Measurements from ENCODE around the gene ZNF516.

ZNF516 gene

GRCh38 chr18:76448256-76449110, 46.6 kb downstream of the ZNF516 start:
- no peak overlapping the region for H3K4me3 Mint-ChIP-seq
- H3K27me3 Mint-ChIP-seq: no peaks in the 10 kb centered on the region
- H3K4me1 Mint-ChIP-seq: peaks cover 72% of the 10 kb centered on the region
- H3K36me3 Mint-ChIP-seq: no peaks in the 10 kb centered on the region
- H3K9me3 Mint-ChIP-seq: no peaks in the 10 kb centered on the region
- peak overlapping the region; percentile 12 for H3K27ac Mint-ChIP-seq

- Mint-ChIP-seq H3K4me3 (no peak overlapping the region), H3K4me1 (peaks cover 61% of the 10 kb centered on the region), H3K36me3 (no peaks in the 10 kb centered on the region), H3K9me3 (no peaks in the 10 kb centered on the region), H3K27me3 (no peaks in the 10 kb centered on the region), H3K27ac (no peak overlapping the region)
These were observed 47.7 kb downstream of the ZNF516 start for GRCh38 chr18:76447258-76447890.

GRCh38 chr18:76446321-76447257, 48.5 kb downstream of the ZNF516 start:
- Mint-ChIP-seq H3K27me3 (no peaks in the 10 kb centered on the region), H3K4me3 (no peak overlapping the region), H3K36me3 (no peaks in the 10 kb centered on the region)

GRCh38 chr18:76445741-76446232, 49.3 kb downstream of the ZNF516 start:
- Mint-ChIP-seq H3K36me3 (no peaks in the 10 kb centered on the region), H3K9me3 (no peaks in the 10 kb centered on the region), H3K27me3 (no peaks in the 10 kb centered on the region), H3K4me3 (no peak overlapping the region), H3K4me1 (peaks cover 48% of the 10 kb centered on the region), H3K27ac (no peak overlapping the region)

More at GRCh38 chr18:76446321-76447257, 48.5 kb downstream of the ZNF516 start:
- H3K27ac Mint-ChIP-seq: no peak overlapping the region
- no peaks in the 10 kb centered on the region for H3K9me3 Mint-ChIP-seq
- peaks cover 53% of the 10 kb centered on the region for H3K4me1 Mint-ChIP-seq

GRCh38 chr18:76445275-76445674, 49.8 kb downstream of the ZNF516 start:
- peaks cover 43% of the 10 kb centered on the region for H3K4me1 Mint-ChIP-seq
- no peaks in the 10 kb centered on the region for H3K9me3 Mint-ChIP-seq
- H3K27ac Mint-ChIP-seq: no peak overlapping the region
- no peaks in the 10 kb centered on the region for H3K27me3 Mint-ChIP-seq
- H3K4me3 Mint-ChIP-seq: no peak overlapping the region
- peaks cover 1% of the 10 kb centered on the region for H3K36me3 Mint-ChIP-seq

GRCh38 chr18:76444446-76445105, 50.5 kb downstream of the ZNF516 start:
- H3K27me3 Mint-ChIP-seq: no peaks in the 10 kb centered on the region
- H3K9me3 Mint-ChIP-seq: no peaks in the 10 kb centered on the region
- no peak overlapping the region for H3K27ac Mint-ChIP-seq
- peaks cover 37% of the 10 kb centered on the region for H3K4me1 Mint-ChIP-seq
- H3K4me3 Mint-ChIP-seq: no peak overlapping the region
- H3K36me3 Mint-ChIP-seq: peaks cover 4% of the 10 kb centered on the region

- Mint-ChIP-seq H3K9me3 (no peaks in the 10 kb centered on the region), H3K27ac (peak overlapping the region; percentile 55), H3K27me3 (no peaks in the 10 kb centered on the region), H3K4me1 (peaks cover 34% of the 10 kb centered on the region), H3K36me3 (peaks cover 7% of the 10 kb centered on the region), H3K4me3 (no peak overlapping the region)
These were observed 51.3 kb downstream of the ZNF516 start for GRCh38 chr18:76443519-76444445.

GRCh38 chr18:76442413-76443171, 52.5 kb downstream of the ZNF516 start:
- Mint-ChIP-seq H3K27me3 (no peaks in the 10 kb centered on the region), H3K4me3 (no peak overlapping the region), H3K9me3 (no peaks in the 10 kb centered on the region), H3K27ac (no peak overlapping the region), H3K36me3 (peaks cover 9% of the 10 kb centered on the region), H3K4me1 (peaks cover 24% of the 10 kb centered on the region)

GRCh38 chr18:76441668-76442412, 53.2 kb downstream of the ZNF516 start:
- peaks cover 21% of the 10 kb centered on the region for H3K4me1 Mint-ChIP-seq
- peaks cover 11% of the 10 kb centered on the region for H3K36me3 Mint-ChIP-seq
- no peak overlapping the region for H3K4me3 Mint-ChIP-seq
- H3K27me3 Mint-ChIP-seq: no peaks in the 10 kb centered on the region
- no peaks in the 10 kb centered on the region for H3K9me3 Mint-ChIP-seq
- no peak overlapping the region for H3K27ac Mint-ChIP-seq

GRCh38 chr18:76441002-76441667, 53.9 kb downstream of the ZNF516 start:
- peaks cover 19% of the 10 kb centered on the region for H3K4me1 Mint-ChIP-seq
- no peak overlapping the region for H3K27ac Mint-ChIP-seq
- H3K4me3 Mint-ChIP-seq: no peak overlapping the region
- no peaks in the 10 kb centered on the region for H3K9me3 Mint-ChIP-seq
- peaks cover 11% of the 10 kb centered on the region for H3K36me3 Mint-ChIP-seq
- H3K27me3 Mint-ChIP-seq: no peaks in the 10 kb centered on the region

- no peaks in the 10 kb centered on the region for H3K9me3 Mint-ChIP-seq
- peaks cover 6% of the 10 kb centered on the region for H3K4me1 Mint-ChIP-seq
- no peak overlapping the region for H3K27ac Mint-ChIP-seq
- H3K27me3 Mint-ChIP-seq: no peaks in the 10 kb centered on the region
- H3K4me3 Mint-ChIP-seq: no peak overlapping the region
- H3K36me3 Mint-ChIP-seq: peaks cover 14% of the 10 kb centered on the region
These were observed 57.1 kb downstream of the ZNF516 start for GRCh38 chr18:76437910-76438309.

- Mint-ChIP-seq H3K27ac (no peak overlapping the region), H3K27me3 (no peaks in the 10 kb centered on the region)
These were observed 58.0 kb downstream of the ZNF516 start for GRCh38 chr18:76437011-76437410.

More at GRCh38 chr18:76437011-76437410, 58.0 kb downstream of the ZNF516 start:
- Mint-ChIP-seq H3K4me1 (peaks cover 15% of the 10 kb centered on the region), H3K9me3 (no peaks in the 10 kb centered on the region), H3K36me3 (peaks cover 19% of the 10 kb centered on the region), H3K4me3 (no peak overlapping the region)

All from activated naive CD4-positive, alpha-beta T cell treated with anti-CD3 and anti-CD28 coated beads, Interleukin-2, amount 50 U/mL, for 24 hours (primary cell).